Caco-2 (cell line): ENCODE data around the gene MINDY3. TPM values are rescaled to one million over a fixed set of nuclear protein-coding genes. Genes with fewer than 3 reads are reported as not detected.

Experiments
- BruUV-seq: library from RNA; stranded (reverse); fragments of 400-500 nt; replicated peaks from 2 replicates; lab custom pipeline; 2021; lab: Mats Ljungman, UMichigan
- CTCF ChIA-PET: fragments of 300-600 bp; sonication (Branson Sonifier 250); formaldehyde crosslinking; loops from one replicate; lab custom pipeline; 2022; ENCODE audit warnings: antibody characterized with exemption; lab: Charles Lee
- POLR2A ChIA-PET: fragments of 300-600 bp; sonication (Branson Sonifier 250); formaldehyde crosslinking; loops from one replicate; lab custom pipeline; 2022; ENCODE audit warnings: antibody characterized with exemption; lab: Charles Lee
- DNase-seq, 2 experiments: peaks; one replicate each; pipeline versions ENCODE4 v3.0.0 to v3.0.0-alpha.2; 2020 to 2022
- H3K27me3 ChIP-seq: replicated peaks from 2 replicates; pipeline ENCODE4 v1.6.0; 2011; ENCODE audit warnings: low read length; ENCODE audit not compliant: control insufficient read depth, insufficient read depth
- H3K36me3 ChIP-seq: 2 replicates; pipeline ENCODE4 v1.5.1; 2011; ENCODE audit warnings: low read length; ENCODE audit not compliant: control insufficient read depth, insufficient read depth
- H3K4me1 ChIP-seq: fragments of 250-450 bp; sonication (Bioruptor Pico); 2 replicates; pipeline ENCODE4 v1.5.1; 2020; ENCODE audit warnings: mild to moderate bottlenecking
- H3K4me3 ChIP-seq: 2 replicates; pipeline ENCODE4 v1.5.1; 2011; ENCODE audit warnings: low read depth, mild to moderate bottlenecking, control low read depth, low read length
- H3K9me3 ChIP-seq: fragments of 250-450 bp; sonication (Bioruptor Pico); 2 replicates; pipeline ENCODE4 v1.5.1; 2020; ENCODE audit warnings: mild to moderate bottlenecking, moderate library complexity
- H3K27ac Mint-ChIP-seq: one replicate; pipeline ENCODE4 v1.8.0; 2022; ENCODE audit warnings: mixed read lengths; ENCODE audit not compliant: unreplicated experiment
- H3K27me3 Mint-ChIP-seq: one replicate; pipeline ENCODE4 v1.8.0; 2022; ENCODE audit warnings: mixed read lengths; ENCODE audit not compliant: insufficient read depth, unreplicated experiment
- H3K36me3 Mint-ChIP-seq: one replicate; pipeline ENCODE4 v1.8.0; 2022; ENCODE audit warnings: mild to moderate bottlenecking, mixed read lengths; ENCODE audit not compliant: insufficient read depth, unreplicated experiment
- H3K4me1 Mint-ChIP-seq: one replicate; pipeline ENCODE4 v1.8.0; 2022; ENCODE audit warnings: low read depth, mixed read lengths; ENCODE audit not compliant: unreplicated experiment
- H3K4me3 Mint-ChIP-seq: one replicate; pipeline ENCODE4 v1.8.0; 2022; ENCODE audit warnings: mild to moderate bottlenecking, moderate library complexity, mixed read lengths; ENCODE audit not compliant: unreplicated experiment
- H3K9me3 Mint-ChIP-seq: one replicate; pipeline ENCODE4 v1.8.0; 2022; ENCODE audit warnings: mixed read lengths; ENCODE audit not compliant: unreplicated experiment
- CTCF ChIP-seq, 2 experiments: fragments of 200-600 bp in 1 of 2; IDR thresholded peaks; 1 replicate in 1 of 2; 2 replicates in 1 of 2; pipeline versions ENCODE4 v1.5.1 to v1.8.0; 2011 to 2022; ENCODE audit warnings: antibody characterized with exemption in 1 of 2, control low read depth in 1 of 2, inconsistent platforms in 1 of 2, low read depth in 1 of 2, low read length in 1 of 2, mild to moderate bottlenecking in 1 of 2, moderate library complexity in 1 of 2; ENCODE audit not compliant: insufficient read depth in 1 of 2, severe bottlenecking in 1 of 2, unreplicated experiment in 1 of 2
- intact Hi-C: fragments of 100-400 bp; cut with micrococcal nuclease; formaldehyde crosslinking; loops from one replicate; pipeline ENCODE4 v1.10.0; 2022; ENCODE audit not compliant: unreplicated experiment
- total RNA-seq: library from RNA; stranded (reverse); gene quantifications from 2 replicates; pipeline ENCODE4 v1.2.3, GENCODE V29; 2022

Gene MINDY3
- total RNA-seq, 1 experiment from 2014 or later = 25.9 TPM

- H3K36me3 ChIP-seq = no peaks in the 10 kb centered on the region
- Mint-ChIP-seq H3K27me3 (peaks cover 2% of the 10 kb centered on the region), H3K27ac (peak overlapping the region; percentile 65), H3K4me1 (peaks cover 21% of the 10 kb centered on the region), H3K4me3 (peak overlapping the region; percentile 88), H3K9me3 (peaks cover 7% of the 10 kb centered on the region), H3K36me3 (no peaks in the 10 kb centered on the region)
- H3K27me3 ChIP-seq = no peaks in the 10 kb centered on the region
- H3K4me1 ChIP-seq = peaks cover 4% of the 10 kb centered on the region; the same call in 1 of the 2 replicates
- H3K4me3 ChIP-seq = peak overlapping the region; percentile 74
- intact Hi-C loops = no loop called here
- no peak for TF ChIP-seq CTCF (IDR thresholded peaks at IDR 0.05; ENCODE audit: insufficient read depth in 1 of 2, low read depth in 1 of 2, low read length in 1 of 2, severe bottlenecking in 1 of 2, unreplicated experiment in 1 of 2)
- no peaks in the 10 kb centered on the region; the same call in 1 of the 2 replicates for H3K9me3 ChIP-seq
- TSS peak; percentile 92 for BruUV-seq
- ChIA-PET POLR2A (no interaction called here), CTCF (interaction anchor here (0.9 to 1.3 kb wide), 2 partner anchors 19 to 42 kb away, joined by 3 to 9 read pairs; no protein-coding TSS in a partner anchor)
- no peak for DNase-seq
Observed at GRCh38 chr10:15860692-15861201, 440 bp upstream of the MINDY3 start.

GRCh38 chr10:15859509-15859905 is 800 bp downstream of the MINDY3 start:
- Histone ChIP-seq H3K4me3 (peak overlapping the region; percentile 74), H3K36me3 (no peaks in the 10 kb centered on the region), H3K9me3 (no peaks in the 10 kb centered on the region; the same call in 1 of the 2 replicates), H3K27me3 (no peaks in the 10 kb centered on the region), H3K4me1 (peaks cover 4% of the 10 kb centered on the region; the same call in 1 of the 2 replicates)
- no TSS peak for BruUV-seq
- H3K9me3 Mint-ChIP-seq = peaks cover 7% of the 10 kb centered on the region
- peak overlapping the region; percentile 65 for H3K27ac Mint-ChIP-seq
- ChIA-PET CTCF (interaction anchor here (0.6 to 1.3 kb wide), 2 partner anchors 43 to 68 kb away, joined by 3 to 9 read pairs; no protein-coding TSS in a partner anchor), POLR2A (no interaction called here)
- H3K27me3 Mint-ChIP-seq = no peaks in the 10 kb centered on the region
- intact Hi-C loops = no loop called here
- peaks cover 21% of the 10 kb centered on the region for H3K4me1 Mint-ChIP-seq
- peak overlapping the region; percentile 88 for H3K4me3 Mint-ChIP-seq
- H3K36me3 Mint-ChIP-seq = no peaks in the 10 kb centered on the region
- DNase-seq = no peak
- no peak for TF ChIP-seq CTCF (IDR thresholded peaks at IDR 0.05; ENCODE audit: insufficient read depth in 1 of 2, low read depth in 1 of 2, low read length in 1 of 2, severe bottlenecking in 1 of 2, unreplicated experiment in 1 of 2)

- no TSS peak for BruUV-seq
- peaks cover 4% of the 10 kb centered on the region; the same call in 1 of the 2 replicates for H3K4me1 ChIP-seq
- POLR2A ChIA-PET = no interaction called here
- no peaks in the 10 kb centered on the region for H3K36me3 Mint-ChIP-seq
- TF ChIP-seq CTCF (IDR thresholded peaks at IDR 0.05; ENCODE audit: insufficient read depth in 1 of 2, low read depth in 1 of 2, low read length in 1 of 2, severe bottlenecking in 1 of 2, unreplicated experiment in 1 of 2) = no peak
- CTCF ChIA-PET = no interaction called here
- H3K27me3 Mint-ChIP-seq = no peaks in the 10 kb centered on the region
- H3K4me3 ChIP-seq = peak overlapping the region; percentile 74
- H3K27me3 ChIP-seq = no peaks in the 10 kb centered on the region
- H3K4me1 Mint-ChIP-seq = peaks cover 20% of the 10 kb centered on the region
- DNase-seq = no peak
- peaks cover 7% of the 10 kb centered on the region for H3K9me3 Mint-ChIP-seq
- intact Hi-C loops = no loop called here
- no peak overlapping the region for H3K27ac Mint-ChIP-seq
- H3K36me3 ChIP-seq = no peaks in the 10 kb centered on the region
- H3K4me3 Mint-ChIP-seq = peak overlapping the region; percentile 88
- H3K9me3 ChIP-seq = no peaks in the 10 kb centered on the region; the same call in 1 of the 2 replicates
Observed at GRCh38 chr10:15858861-15859281, 1.4 kb downstream of the MINDY3 start.
